ENCODE measurements around the gene RAB6B. TPM values are rescaled to one million over a fixed set of nuclear protein-coding genes. Genes with fewer than 3 reads are reported as not detected.

Gene RAB6B
- total RNA-seq, 1 donor from 2014 or later, result 11.0 TPM

DNA sequence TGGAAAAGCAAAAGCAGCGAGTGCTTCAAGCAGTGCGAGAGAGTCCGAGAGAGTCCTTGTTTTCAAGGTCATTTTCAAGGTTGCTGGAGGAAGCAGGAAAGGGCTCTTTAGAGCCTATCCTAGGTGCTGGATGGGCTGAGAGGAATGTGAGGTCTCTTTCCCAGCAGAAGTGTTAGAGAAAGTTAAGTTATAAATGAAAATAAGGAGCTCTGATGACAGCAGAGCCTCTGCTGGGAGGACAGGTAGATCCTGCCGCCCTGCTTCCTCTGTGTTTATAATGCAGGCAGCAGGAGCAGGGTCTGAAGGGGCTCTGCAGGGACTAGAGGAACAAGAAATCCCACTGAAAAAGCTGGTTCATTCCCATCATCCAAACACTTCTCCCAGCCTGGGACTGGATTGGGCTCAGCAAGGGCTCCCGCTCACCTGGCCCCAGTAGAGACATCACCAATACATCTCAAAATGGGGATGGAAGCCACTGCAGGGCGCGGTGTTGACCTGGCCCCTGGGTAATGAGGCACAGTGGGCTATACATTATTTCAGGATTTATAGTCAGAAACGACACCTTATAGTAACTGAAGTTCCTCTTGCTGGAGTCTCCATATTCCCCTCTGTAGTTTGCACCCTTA is 41.5 kb upstream of the RAB6B start:
- peak in 1 of 2 experiments; percentile 30 for DNase-seq (ENCODE audit: low spot score in 2 of 2, unreplicated experiment in 2 of 2)

DNA sequence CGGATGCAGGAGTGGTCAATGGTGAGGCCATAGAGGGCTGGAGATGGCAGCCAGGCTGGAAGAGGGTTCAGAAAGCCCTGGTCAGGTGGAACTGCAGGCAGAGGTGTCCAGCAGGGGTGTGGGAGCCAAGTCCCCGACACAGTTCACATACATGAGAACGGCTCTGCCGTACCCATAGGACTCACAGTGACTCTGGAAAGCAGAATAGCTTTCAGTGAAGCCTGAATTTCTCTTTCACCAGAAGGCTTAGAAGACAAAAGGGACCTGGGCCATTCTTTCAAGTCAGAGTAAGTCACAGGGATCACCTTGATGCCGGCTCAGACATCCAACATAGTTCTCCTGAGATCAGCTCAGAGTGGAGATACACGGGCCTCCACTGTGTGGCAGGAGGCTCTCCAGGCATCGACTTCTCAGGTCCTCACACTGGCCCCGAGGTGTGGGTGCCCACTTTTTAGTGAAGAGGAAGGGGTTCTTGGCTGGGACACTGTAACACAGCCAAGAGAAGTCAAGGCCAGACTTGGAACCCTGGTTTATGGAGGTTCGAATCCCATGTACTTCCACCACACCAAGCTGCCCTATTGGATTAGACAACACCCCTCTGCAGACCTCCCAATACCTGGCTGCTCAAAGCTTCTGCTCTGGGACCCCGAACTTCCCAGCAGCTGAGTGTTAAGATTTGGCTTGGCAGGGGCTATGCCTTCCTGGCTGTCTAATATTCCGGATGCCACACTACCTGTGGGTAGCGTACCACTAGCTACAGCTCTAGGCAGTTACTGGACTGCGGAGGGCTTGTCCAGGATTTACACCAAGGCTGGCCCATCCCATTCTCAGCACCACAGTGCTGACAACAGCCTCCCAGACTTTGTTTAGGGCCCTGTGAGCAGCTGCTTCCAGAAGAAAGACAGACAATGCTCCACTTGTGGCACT is 40.4 kb upstream of the RAB6B start:
- Mint-ChIP-seq H3K9me3 (no peaks in the 10 kb centered on the region), H3K4me3 (no peak overlapping the region), H3K4me1 (peaks cover 13% of the 10 kb centered on the region), H3K27me3 (ENCODE audit: low read depth) (no peaks in the 10 kb centered on the region), H3K27ac (no peak overlapping the region), H3K36me3 (no peaks in the 10 kb centered on the region)
- DNase-seq (ENCODE audit: low spot score in 2 of 2, unreplicated experiment in 2 of 2), result peak in 1 of 2 experiments; percentile 6
- TF ChIP-seq, protein P1, sequence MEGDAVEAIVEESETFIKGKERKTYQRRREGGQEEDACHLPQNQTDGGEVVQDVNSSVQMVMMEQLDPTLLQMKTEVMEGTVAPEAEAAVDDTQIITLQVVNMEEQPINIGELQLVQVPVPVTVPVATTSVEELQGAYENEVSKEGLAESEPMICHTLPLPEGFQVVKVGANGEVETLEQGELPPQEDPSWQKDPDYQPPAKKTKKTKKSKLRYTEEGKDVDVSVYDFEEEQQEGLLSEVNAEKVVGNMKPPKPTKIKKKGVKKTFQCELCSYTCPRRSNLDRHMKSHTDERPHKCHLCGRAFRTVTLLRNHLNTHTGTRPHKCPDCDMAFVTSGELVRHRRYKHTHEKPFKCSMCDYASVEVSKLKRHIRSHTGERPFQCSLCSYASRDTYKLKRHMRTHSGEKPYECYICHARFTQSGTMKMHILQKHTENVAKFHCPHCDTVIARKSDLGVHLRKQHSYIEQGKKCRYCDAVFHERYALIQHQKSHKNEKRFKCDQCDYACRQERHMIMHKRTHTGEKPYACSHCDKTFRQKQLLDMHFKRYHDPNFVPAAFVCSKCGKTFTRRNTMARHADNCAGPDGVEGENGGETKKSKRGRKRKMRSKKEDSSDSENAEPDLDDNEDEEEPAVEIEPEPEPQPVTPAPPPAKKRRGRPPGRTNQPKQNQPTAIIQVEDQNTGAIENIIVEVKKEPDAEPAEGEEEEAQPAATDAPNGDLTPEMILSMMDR (IDR thresholded peaks at IDR 0.05; ENCODE audit: unreplicated experiment), result no peak

More for the DNA sequence above, 41.5 kb upstream of the RAB6B start:
- Mint-ChIP-seq H3K9me3 (no peaks in the 10 kb centered on the region), H3K36me3 (no peaks in the 10 kb centered on the region), H3K27ac (no peak overlapping the region), H3K27me3 (ENCODE audit: low read depth) (no peaks in the 10 kb centered on the region), H3K4me3 (no peak overlapping the region), H3K4me1 (peaks cover 20% of the 10 kb centered on the region)
- TF ChIP-seq, protein P1 (IDR thresholded peaks at IDR 0.05; ENCODE audit: unreplicated experiment), result no peak

DNA sequence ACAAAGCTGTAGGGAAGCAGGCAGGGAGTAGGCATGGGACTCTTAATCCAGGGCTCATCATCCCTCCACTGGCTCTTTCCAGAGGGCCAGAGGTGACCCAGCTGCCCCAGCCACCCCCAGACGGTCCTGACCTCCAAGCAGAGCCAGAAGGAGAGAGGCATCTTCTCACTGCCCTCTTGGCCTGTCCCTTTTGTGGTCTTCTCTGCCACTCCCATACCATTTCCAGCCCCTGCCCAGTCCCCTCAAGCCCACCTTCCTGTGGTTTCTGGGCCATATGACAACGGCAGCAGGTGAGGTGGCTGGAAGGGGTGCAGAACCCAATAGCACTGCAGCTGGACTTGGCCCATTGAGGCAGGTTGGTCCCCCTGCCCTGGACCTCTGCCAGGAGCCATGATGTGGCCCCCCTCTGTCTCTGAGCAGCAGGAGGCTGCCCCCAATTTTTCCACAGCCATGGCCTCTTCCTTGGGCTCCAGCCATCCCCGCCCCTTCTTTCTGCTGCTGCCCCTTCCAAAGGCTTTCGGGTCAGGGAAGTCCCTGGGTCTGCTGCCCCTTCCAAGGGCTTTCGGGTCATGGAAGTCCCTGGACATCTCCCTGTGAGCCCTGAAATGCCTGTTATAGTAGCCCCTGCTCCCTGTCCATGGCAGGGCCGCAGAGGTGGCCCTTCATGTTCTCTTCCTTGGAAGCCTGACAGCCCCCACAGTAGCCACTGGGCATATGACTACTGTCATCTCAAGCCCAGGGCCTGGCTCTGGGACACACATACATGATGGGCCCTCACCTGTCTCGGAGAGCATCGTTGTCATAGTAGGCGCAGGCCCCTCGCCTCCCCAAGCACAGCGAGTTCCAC is 39.5 kb upstream of the RAB6B start:
- H3K27ac Mint-ChIP-seq, result no peak overlapping the region

DNA sequence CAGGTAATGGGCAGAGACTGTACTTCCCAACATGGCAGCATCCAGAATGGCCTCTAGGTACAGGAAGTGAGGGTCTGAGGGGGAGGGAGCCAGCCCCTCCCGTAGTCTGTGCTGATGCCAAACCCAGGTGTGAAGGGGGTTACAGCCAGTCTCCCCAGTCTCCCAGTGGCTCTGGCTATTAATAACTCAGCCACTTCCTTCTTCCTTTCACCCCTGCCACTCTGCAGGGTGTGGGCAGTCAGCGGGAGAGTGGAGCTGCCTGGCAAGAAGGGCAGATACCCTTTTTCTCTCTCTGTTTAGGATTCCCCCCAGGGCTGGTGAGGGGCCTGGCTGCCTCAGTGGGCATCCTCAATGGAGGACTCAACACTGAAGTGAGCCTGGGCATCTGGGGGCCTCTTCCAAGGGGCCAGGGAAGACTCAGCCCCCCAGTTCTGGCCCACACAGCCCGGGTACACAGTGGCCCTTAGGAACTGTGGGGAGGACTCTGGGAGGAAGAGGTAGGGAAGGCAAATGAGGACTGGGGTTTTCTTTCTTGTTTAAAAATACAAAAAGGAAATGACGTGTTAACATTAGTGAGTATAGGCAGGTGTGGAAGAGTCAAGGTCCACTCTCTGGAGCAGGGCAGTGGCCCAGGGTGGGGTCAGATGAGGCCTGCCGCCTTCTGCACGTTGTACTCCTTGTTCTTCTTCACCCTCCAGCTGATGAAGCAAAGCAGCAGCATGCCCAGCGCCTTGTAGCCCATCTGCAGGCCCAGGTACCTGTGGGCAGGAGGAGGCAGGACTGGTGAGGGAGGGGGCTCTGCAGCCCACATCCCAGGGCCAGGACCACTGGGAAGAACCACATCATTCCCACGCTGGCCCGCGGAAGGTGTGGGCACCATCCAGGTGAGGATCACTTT is 38.6 kb upstream of the RAB6B start:
- Mint-ChIP-seq H3K27me3 (ENCODE audit: low read depth) (peaks cover 4% of the 10 kb centered on the region), H3K4me3 (no peak overlapping the region), H3K36me3 (no peaks in the 10 kb centered on the region), H3K9me3 (no peaks in the 10 kb centered on the region), H3K27ac (no peak overlapping the region), H3K4me1 (peaks cover 13% of the 10 kb centered on the region)
- peak in 1 of 2 experiments; percentile 31 for DNase-seq (ENCODE audit: low spot score in 2 of 2, unreplicated experiment in 2 of 2)
- TF ChIP-seq, protein P1 (IDR thresholded peaks at IDR 0.05; ENCODE audit: unreplicated experiment), result no peak

More for the DNA sequence above, 39.5 kb upstream of the RAB6B start:
- H3K27me3 Mint-ChIP-seq (ENCODE audit: low read depth), result peaks cover under 1% of the 10 kb centered on the region
- no peaks in the 10 kb centered on the region for H3K9me3 Mint-ChIP-seq
- peak in 1 of 2 experiments; percentile 28 for DNase-seq (ENCODE audit: low spot score in 2 of 2, unreplicated experiment in 2 of 2)
- H3K4me3 Mint-ChIP-seq, result no peak overlapping the region
- no peaks in the 10 kb centered on the region for H3K36me3 Mint-ChIP-seq
- TF ChIP-seq, protein P1 (IDR thresholded peaks at IDR 0.05; ENCODE audit: unreplicated experiment), result no peak
- H3K4me1 Mint-ChIP-seq, result peaks cover 13% of the 10 kb centered on the region
